Motor neuron (in vitro differentiated cells): ENCODE data around the gene PRTG. TPM values are rescaled to one million over a fixed set of nuclear protein-coding genes. Genes with fewer than 3 reads are reported as not detected.
"Not testable (repeated sequence)": the region's sequence is repeated elsewhere in the genome, so short reads cannot be mapped to it uniquely, and the experiment has no call there.

Experiments used
- ATAC-seq, 8 experiments: fragments of 200-7000 bp; cut with Tn5 transposase; replicated peaks in 6 of 8; 2 replicates each; pipeline ENCODE4 v1.8.0; 2021; ENCODE audit warnings: mild to moderate bottlenecking in 8 of 8, moderate library complexity in 8 of 8
- H3K27ac ChIP-seq, 2 donors: fragments of 250-450 bp; sonication (Bioruptor Pico); 2 replicates each; pipeline ENCODE4 v1.9.0; 2021; ENCODE audit warnings: antibody characterized with exemption in 2 of 2, mild to moderate bottlenecking in 2 of 2, moderate library complexity in 1 of 2
- H3K4me1 ChIP-seq, 2 donors: fragments of 250-450 bp; sonication (Bioruptor Pico); replicated peaks in 1 of 2; 2 replicates each; pipeline ENCODE4 v1.6.1; 2021; ENCODE audit warnings: antibody characterized with exemption in 2 of 2, mild to moderate bottlenecking in 2 of 2, moderate library complexity in 1 of 2
- H3K4me3 ChIP-seq, 5 donors: fragments of 250-450 bp; sonication (Bioruptor Pico); 2 replicates each; pipeline ENCODE4 v1.9.0; 2021; ENCODE audit warnings: antibody characterized with exemption in 5 of 5, mild to moderate bottlenecking in 5 of 5, moderate library complexity in 4 of 5
- WGBS, 10 experiments: fragments of 450-650 bp; shearing (Covaris generic); methylation state at CpG; one replicate each; pipeline ENCODE4 v1.0.0; 2022; 5-methylcytosine and 5-hydroxymethylcytosine counted together
- in situ Hi-C, 9 experiments: fragments of 400-800 bp; cut with MboI; loops; one replicate each; pipeline ENCODE4 v1.15.0; 2021; ENCODE audit warnings: low sequenced_read_pairs in 9 of 9, low pct_unique_long_range_greater_than_20kb in 2 of 9; ENCODE audit not compliant: unreplicated experiment in 9 of 9
- total RNA-seq, 8 experiments: library from RNA; unstranded; fragments of 300-600 nt; gene quantifications; 2 replicates each; pipeline versions ENCODE4 v1.2.3 to v1.2.4, GENCODE V29; 2022

The PRTG gene
- total RNA-seq, 8 experiments from 2014 or later: 0.31 to 65.0 (median 14.9) TPM

DNA sequence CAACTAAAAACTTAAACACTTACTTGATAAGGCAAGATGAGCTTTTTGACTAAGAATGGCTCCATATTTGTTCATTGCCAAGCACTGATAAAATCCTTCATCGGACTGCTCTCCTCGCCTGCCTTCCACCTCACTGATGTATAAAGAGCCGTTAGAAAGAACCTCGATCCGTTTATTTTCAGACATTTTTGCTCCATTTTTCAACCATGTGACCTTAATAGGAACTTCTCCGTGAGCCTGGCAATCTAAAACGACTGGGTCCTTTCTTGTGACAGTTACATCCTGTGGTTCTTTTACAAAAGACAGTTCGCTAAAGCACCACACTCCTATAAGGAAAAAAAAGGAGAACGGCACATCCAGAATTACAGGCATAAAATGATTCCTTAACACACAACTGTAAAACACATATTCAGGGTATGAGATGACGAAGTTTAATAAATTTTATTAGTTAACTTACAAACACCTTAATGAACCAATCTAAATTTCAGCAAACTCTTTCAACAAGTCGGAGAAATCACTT, 2.5 kb downstream of the PRTG start:
- 0 to 80% (median 2%) methylated on average over 4 to 11 of the region's 11 CpGs; no CpG with 5 or more reads in 1 of the 10 experiments for WGBS, 10 experiments
- H3K4me3 ChIP-seq: peak overlapping the region; percentile 76 to 98 (median 89)
- no peak for ATAC-seq
- in situ Hi-C loops: no loop called here
- H3K27ac ChIP-seq: peak overlapping the region in 1 of 2 donors; percentile 96
- H3K4me1 ChIP-seq: peaks cover 25 to 49% of the 10 kb centered on the region in 2 donors

DNA sequence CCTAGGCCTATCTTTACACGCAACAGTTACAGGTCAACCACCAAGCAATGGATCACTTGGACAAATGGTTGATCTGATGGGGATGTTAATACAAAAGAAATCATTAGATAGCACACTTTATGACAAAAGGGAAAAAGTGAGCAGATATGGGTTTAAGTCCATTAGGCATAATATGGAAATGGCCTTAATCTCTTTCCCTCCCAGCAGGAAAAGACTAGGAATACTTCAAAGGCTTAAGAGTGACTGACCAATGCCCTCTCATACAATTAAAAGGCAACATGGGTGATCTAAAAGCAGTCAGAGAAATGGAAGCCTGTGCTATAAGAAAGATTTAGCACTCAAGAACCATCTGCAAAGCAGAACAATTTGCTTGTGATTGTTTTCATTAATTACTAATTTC, 3.3 kb downstream of the PRTG start:
- in situ Hi-C loops: no loop called here
- 0 to 83% (median 30%) methylated on average over 1 of the region's 1 CpG; no CpG with 5 or more reads in 4 of the 10 experiments for WGBS, 10 experiments
- no peak for ATAC-seq
- H3K4me3 ChIP-seq: peak overlapping the region in 4 of 5 donors; percentile 76 to 94 (median 86)
- peaks cover 31 to 54% of the 10 kb centered on the region in 2 donors for H3K4me1 ChIP-seq
- no peak overlapping the region for H3K27ac ChIP-seq

DNA sequence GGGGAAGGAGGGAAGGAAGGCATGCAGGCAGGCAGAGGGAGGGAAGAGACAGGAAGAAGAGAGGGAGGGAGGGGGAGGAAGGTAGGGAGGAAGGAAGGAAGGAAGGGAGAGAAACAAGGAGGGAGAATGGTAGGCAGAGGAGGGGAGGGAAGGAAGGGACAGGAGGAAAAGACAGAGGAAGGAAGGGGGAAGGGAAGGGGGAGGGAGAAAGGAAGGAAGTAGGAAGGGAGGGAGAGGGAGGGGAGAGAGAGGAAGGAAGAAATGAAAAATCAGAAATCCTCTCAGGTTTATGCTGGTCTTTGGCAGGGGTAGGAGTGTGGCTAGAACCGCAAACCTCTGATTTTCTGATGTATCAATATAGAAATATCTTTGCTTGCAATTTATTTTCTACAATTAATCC, 4.2 kb downstream of the PRTG start:
- ATAC-seq: no peak
- WGBS, 10 experiments: 0 to 100% (median 20%) methylated on average over 1 of the region's 1 CpG; no CpG with 5 or more reads in 6 of the 10 experiments
- H3K4me1 ChIP-seq: peaks cover 30 to 54% of the 10 kb centered on the region in 2 donors
- no peak overlapping the region for H3K27ac ChIP-seq
- in situ Hi-C loops: no loop called here
- peak overlapping the region in 1 of 5 donors; percentile 83 for H3K4me3 ChIP-seq

DNA sequence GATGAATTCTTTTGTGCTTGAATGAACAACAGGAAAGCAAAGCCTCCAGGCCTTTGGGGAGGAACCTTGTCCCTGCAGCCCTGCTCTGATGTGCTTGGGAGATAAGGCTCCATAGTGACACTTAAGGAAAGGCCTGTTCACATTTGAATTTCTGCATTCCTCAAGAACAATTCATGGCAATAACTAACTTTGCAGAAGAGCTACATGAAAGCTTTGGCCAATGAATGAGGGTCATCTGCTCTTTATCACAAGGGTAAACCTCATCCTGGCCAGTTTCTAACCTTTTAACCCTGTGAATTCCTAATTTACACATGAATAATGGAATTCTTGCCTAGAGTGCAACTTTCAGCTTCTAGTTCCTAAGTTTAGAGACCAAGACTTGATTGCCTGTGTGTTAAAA, 5.6 kb downstream of the PRTG start:
- ATAC-seq: peak; percentile 26 to 89 (median 38)
- peaks cover 30 to 54% of the 10 kb centered on the region in 2 donors for H3K4me1 ChIP-seq
- peak overlapping the region in 2 of 5 donors; percentile 10 to 19 for H3K4me3 ChIP-seq
- H3K27ac ChIP-seq: peak overlapping the region in 1 of 2 donors; percentile 17
- in situ Hi-C loops: no loop called here

DNA sequence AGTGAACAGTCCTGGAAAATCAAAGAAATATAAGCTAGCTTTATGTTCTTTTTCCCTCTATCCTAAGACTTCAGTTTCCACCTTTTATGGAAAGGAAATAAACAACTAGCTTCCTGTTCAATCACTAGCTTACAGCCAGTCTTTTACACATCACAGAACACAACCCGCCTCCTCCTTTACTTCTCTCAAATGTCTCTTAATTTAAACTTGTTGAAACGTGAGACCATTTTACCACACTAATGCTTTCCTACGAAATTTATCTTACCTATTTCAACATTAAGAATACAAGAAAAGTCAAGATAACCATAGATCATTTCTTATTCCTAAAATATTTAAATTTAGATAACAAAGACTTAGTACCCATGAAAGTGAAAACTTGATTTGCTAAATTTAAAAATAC, 6.2 kb downstream of the PRTG start:
- 0 to 68% (median 14%) methylated on average over 1 to 3 of the region's 3 CpGs for WGBS, 10 experiments
- Histone ChIP-seq H3K4me1 (peaks cover 30 to 54% of the 10 kb centered on the region in 2 donors), H3K4me3 (peak overlapping the region in 1 of 5 donors; percentile 10), H3K27ac (peak overlapping the region in 1 of 2 donors; percentile 17)
- in situ Hi-C loops: no loop called here
- ATAC-seq: no peak

GRCh38 chr15:55734641-55735040, 8.3 kb downstream of the PRTG start:
- no peak for ATAC-seq
- no peak overlapping the region for H3K4me3 ChIP-seq
- peaks cover 27 to 46% of the 10 kb centered on the region in 2 donors for H3K4me1 ChIP-seq
- WGBS, 10 experiments: 23 to 60% (median 40%) methylated on average over 1 to 2 of the region's 2 CpGs; no CpG with 5 or more reads in 1 of the 10 experiments
- no peak overlapping the region for H3K27ac ChIP-seq
- in situ Hi-C loops: no loop called here

DNA sequence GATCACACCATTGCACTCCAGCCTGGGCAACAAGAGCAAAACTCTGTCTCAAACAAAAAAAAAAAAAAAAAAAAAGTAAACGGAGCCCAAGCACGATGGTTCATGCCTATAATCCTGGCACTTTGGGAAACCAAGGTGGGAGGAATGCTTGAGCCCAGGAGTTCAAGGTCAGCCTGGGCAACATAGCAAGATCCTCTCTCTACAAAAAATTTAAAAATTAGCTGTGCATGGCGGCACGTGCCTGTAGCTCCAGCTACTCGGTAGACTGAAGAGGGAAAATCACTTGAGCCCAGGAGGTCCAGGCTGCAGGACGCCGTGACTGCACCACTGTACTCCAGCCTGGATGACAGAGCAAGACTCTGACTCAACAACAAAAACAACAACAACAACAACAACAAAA, 9.5 kb downstream of the PRTG start:
- in situ Hi-C loops: not testable (repeated sequence)

GRCh38 chr15:55721554-55722185, 21.3 kb downstream of the PRTG start:
- Histone ChIP-seq H3K4me1 (peaks cover 19 to 21% of the 10 kb centered on the region in 2 donors), H3K4me3 (no peak overlapping the region), H3K27ac (peak overlapping the region in 1 of 2 donors; percentile 13)
- WGBS, 10 experiments: 0 to 58% (median 43%) methylated on average over 1 to 2 of the region's 3 CpGs; no CpG with 5 or more reads in 4 of the 10 experiments
- no peak for ATAC-seq
- in situ Hi-C loops: no loop called here

More for the DNA sequence above, 9.5 kb downstream of the PRTG start:
- 57 to 100% (median 93%) methylated on average over 2 to 7 of the region's 7 CpGs; no CpG with 5 or more reads in 3 of the 10 experiments for WGBS, 10 experiments
- H3K4me3 ChIP-seq, ATAC-seq, H3K27ac ChIP-seq: not testable (repeated sequence)
- peaks cover 28 to 39% of the 10 kb centered on the region in 2 donors for H3K4me1 ChIP-seq

GRCh38 chr15:55715355-55716076, 27.4 kb downstream of the PRTG start:
- peaks cover 48 to 54% of the 10 kb centered on the region in 2 donors for H3K4me1 ChIP-seq
- no peak overlapping the region for H3K4me3 ChIP-seq
- peak in 1 of 8 experiments; percentile 43 for ATAC-seq
- 18 to 67% (median 34%) methylated on average over 1 to 6 of the region's 6 CpGs for WGBS, 10 experiments
- in situ Hi-C loops: no loop called here
- no peak overlapping the region for H3K27ac ChIP-seq

DNA sequence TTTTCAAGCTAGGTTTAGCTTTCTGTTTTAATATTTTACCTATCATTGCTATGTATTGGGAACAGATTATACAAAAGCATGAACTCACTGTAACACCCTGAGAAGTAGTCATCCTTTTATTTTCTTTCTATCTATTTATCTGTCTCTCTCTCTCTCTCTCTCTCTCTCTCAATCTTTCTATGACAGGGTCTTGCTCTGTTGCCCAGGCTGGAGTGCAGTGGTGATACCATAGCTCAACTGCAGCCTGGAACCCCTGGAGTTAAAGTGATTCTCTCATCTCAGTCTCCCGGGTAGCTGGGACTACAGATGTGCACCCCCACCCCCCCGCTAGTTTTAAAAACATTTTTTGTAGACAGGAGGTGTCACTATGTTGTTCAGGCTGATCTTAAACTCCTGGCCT, 28.9 kb downstream of the PRTG start:
- Histone ChIP-seq H3K4me1 (peaks cover 48 to 54% of the 10 kb centered on the region in 2 donors), H3K27ac (no peak overlapping the region), H3K4me3 (no peak overlapping the region)
- 0% methylated on average over 1 to 2 of the region's 2 CpGs; no CpG with 5 or more reads in 7 of the 10 experiments for WGBS, 10 experiments
- in situ Hi-C loops: no loop called here
- ATAC-seq: no peak

GRCh38 chr15:55712363-55712762, 30.6 kb downstream of the PRTG start:
- peak in 1 of 8 experiments; percentile 30 for ATAC-seq
- Histone ChIP-seq H3K4me1 (peaks cover 40 to 53% of the 10 kb centered on the region in 2 donors), H3K4me3 (no peak overlapping the region), H3K27ac (no peak overlapping the region)
- in situ Hi-C loops: no loop called here
- 11 to 65% (median 28%) methylated on average over 1 to 2 of the region's 2 CpGs; no CpG with 5 or more reads in 1 of the 10 experiments for WGBS, 10 experiments

DNA sequence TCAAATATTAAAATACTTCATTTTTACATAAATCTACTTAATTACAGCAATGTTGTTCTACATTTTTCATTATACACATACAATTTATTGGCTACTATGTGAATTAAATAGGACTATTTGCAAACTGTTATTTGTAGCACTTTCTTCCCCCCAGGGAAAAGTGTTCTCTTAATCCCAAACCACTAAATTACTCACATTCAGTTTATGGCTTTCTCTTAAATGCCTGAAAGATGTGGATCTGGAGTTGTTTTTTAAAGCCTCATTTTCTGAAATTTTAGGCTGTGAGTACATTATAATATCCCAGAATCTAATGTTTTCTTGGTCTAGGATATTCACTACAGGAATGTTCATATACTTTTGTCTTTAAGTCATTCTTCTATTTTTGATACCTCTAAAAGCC, 32.7 kb downstream of the PRTG start:
- in situ Hi-C loops: no loop called here
- H3K4me1 ChIP-seq: peaks cover 22 to 40% of the 10 kb centered on the region in 2 donors
- H3K4me3 ChIP-seq: no peak overlapping the region
- no peak for ATAC-seq
- no peak overlapping the region for H3K27ac ChIP-seq

GRCh38 chr15:55709458-55709857, 33.5 kb downstream of the PRTG start:
- in situ Hi-C loops: no loop called here
- no peak for ATAC-seq
- 13 to 100% (median 86%) methylated on average over 1 to 2 of the region's 2 CpGs; no CpG with 5 or more reads in 3 of the 10 experiments for WGBS, 10 experiments
- Histone ChIP-seq H3K4me3 (no peak overlapping the region), H3K27ac (no peak overlapping the region), H3K4me1 (peaks cover 28 to 42% of the 10 kb centered on the region in 2 donors)
